Stimulated activated CD4-positive, alpha-beta T cell treated with anti-CD3 and anti-CD28 coated beads, TNF-alpha, amount 100 ng/mL, for 1 hour (primary cell): ENCODE results near the gene KRTAP5-6.

Experiments used
- DNase-seq, 3 donors: peaks; one replicate each; pipeline ENCODE4 v3.0.0-alpha.2; 2020; ENCODE audit warnings: low read depth in 3 of 3, low spot score in 1 of 3

The KRTAP5-6 gene

DNA sequence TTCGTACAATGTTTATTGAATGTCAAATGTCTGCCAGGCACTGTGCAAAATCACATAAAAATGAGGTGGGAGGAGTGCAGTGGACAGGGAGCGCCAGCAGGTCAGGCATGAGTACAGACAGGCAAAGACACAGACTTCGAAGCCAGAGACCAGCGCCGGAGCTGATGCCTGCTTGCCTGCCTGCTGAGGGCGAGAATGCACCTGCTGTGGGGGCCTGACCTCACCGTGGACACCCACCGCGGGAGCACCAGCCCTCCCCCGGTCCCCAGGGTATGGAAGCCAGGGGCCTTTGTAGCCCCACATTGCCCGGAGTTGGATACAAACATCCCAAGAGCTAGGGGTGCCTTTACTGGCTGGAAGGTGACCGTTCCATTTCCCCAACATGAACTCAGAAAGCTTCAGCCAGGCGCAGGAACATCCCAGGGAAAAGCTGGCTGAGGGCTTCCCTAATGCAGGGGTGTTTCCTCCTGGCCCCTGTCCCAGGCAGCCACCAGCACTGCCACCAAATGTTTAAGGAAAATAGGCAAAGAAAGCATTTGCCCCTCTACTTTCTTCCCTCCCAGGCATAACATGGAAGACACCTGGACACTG, 35.5 kb downstream of the KRTAP5-6 start:
- DNase-seq = no peak

DNA sequence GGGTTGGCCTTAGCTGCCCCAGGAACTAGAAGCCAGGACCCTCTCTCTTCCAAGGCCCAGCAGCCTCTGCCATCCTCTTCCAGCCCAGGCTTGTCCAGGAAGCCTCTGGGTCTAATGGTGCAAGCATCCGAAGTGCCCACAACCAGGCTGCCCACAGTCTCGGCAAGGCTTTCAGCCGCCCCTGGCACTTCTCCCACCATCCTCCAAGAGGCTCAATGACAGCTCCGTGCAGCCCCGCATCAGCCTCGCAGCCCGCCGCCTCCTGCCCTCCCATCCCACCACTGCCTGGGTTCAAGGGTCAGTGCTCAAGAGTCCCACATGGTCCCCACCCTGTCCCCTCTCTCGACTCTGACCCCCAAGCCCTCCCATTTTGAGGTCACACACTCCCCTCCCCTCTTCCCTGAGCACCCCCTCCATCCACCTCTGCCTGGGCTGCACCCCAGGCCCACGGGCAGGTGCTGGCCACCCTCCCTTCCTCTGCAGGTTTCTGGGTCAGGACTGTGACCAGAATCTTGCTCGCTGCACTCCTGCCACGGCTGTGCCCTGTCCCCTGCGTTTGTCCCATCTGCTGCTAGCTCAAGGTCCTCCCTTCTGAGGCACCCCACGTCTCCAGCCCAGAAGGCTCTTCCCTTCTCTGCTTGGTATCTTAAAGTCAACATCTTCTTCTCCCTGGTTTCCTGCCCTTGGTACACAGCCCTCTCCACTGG, 36.2 kb downstream of the KRTAP5-6 start:
- DNase-seq = no peak

DNA sequence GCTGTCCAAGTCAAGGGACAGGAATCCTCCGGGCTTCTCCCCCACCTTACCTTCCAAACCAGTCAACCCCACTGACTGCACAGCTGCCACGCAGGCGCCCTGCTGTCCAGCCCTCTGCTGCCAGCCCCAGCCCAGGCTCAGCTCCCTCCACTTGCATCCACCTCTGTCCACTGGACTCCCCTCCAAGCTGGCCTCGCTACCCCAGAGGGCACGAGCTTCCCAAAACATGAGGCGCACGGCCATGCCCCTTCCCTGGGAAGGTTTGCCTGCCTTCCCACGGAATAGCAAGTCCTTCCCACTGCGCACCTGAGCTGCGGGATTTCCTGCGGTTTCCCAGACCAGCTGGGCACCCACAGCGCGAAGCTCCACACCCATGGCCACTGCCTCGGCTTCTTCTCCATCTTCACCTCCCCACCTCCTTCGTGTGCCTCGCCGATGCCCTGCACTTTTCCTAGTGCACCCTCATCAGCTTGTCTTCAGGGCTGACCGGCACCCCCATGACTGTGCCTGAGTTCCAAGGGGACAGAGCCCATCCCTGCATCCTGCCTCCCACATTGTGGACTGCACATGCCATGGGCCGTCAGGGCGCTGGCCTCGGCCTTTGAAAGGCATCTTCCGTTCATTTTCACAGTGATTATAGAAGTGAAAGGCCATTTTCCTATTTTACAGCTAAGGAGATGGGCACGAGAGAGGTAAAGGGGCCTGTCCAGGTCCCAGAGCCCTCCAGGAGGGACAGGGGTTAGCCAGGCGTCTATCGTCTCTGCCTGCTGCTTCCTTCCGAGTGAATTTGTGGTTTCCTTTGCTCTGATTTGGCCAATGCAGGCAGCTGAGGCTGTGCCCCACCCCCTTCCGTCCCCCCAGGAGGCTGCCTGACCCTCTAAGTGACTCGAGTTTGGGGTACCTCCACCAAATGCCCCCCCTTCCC, 37.0 kb downstream of the KRTAP5-6 start:
- no peak for DNase-seq

DNA sequence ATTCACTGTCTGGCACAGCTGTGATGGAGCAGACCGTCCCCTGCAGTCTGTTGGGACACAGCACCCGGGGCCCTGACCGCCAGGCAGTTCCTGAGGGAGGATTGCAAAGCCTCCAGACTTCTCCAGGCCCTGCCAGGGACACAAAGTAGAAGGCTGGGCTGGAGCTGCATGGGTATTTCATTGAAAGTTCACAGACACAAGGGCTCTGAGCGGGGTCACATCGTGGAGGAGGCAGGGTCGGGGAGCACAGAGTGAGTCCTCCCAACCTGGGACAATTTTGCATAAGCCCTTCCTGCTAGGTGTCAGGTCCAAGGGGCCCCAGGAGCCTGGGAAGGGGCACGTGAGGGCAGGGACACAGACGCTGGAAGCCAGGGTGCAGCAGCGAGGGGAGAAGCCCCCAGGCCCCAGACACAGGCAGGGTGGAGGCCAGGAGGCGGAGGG, 37.7 kb downstream of the KRTAP5-6 start:
- DNase-seq = no peak

DNA sequence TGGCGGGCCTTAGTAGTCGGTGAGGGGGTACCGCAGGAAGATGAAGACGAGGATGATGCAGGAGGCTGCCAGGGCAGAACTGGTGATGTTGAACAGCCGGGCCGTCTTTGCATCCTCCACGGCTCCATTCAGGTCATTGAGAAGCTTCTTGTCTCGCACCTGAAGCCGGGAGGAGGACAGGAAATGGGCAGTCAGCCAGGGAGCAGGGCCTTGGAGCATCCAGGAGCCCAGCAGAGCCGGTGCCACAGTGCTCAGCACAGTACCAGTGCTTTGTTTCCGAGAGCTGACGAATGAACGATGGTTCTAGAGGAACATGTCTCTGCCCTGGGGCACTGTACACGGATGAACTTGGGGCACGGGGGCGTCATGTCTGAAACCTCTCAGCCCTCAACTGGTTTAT, 38.3 kb downstream of the KRTAP5-6 start:
- DNase-seq = no peak

DNA sequence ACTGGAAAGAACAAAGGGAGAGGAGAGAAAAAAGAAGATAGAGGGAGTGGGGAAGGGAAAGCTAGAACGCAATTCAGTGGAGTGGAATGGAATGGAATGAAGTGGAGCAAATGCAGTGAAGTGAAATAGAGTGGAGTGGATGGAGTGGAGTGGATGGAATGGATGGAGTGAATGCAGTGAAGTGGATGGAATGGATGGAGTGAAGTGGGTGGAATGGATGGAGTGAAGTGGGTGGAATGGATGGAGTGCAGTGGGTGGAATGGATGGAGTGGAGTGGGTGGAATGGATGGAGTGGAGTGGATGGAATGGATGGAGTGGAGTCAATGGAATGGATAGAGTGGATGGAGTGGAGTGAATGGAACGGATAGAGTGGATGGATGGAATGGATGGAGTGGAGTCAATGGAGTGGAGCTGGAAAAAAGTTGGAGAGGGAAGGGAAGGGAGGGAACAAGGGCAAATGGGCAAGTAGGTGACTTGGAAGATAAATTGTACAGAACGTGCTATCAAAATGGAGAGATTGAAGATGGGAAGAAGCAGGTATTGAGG, 39.5 kb downstream of the KRTAP5-6 start:
- DNase-seq = no peak

DNA sequence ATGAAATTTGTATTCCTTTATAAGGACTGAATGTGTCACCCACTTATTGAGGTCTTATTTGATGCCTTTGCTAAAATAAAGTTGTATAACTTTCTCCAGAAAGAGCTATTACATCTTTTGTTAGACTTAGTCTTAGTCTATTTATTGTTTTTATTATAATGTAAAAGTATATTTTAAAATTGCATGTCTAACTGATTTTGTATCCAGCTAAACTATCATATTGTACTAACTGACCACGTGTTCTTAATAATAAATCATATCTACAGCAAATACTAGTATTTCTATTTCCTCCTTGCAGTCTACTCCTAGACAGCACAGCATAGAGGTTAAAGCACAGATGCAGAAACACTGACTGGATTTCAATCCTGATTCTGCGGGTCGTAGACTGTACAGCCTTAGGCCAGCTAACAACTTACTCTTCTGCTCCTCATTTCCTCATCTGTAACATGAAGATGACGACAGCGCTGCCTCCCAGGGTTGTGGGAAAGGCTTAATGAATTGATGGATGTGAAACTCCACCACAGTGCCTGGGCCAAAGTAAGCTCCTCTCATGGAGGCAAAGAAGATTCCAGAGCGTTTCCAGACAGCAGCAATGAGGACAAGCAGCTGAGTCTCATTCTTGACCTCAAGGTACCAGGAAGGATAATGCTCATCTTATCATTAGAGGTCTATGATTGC, 40.2 kb downstream of the KRTAP5-6 start:
- DNase-seq = no peak

DNA sequence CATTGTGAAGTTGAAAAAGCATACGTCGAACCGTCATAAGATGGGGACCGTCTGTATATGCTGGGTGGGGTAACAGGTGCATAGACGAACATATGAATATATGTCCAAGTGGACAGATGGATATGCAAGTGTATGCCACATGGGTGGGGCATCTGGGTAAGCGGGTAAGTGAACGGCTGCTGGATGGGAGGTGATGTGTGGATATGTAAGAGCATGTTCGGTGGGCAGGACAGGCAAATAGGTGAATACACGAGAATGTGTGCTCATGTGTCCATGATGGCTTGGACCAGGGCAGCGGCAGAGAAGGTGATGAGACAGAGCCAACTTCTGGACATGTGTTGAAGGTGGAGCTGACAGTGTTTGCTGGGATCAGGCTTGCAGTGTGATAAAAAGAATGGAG, 41.4 kb downstream of the KRTAP5-6 start:
- no peak for DNase-seq

DNA sequence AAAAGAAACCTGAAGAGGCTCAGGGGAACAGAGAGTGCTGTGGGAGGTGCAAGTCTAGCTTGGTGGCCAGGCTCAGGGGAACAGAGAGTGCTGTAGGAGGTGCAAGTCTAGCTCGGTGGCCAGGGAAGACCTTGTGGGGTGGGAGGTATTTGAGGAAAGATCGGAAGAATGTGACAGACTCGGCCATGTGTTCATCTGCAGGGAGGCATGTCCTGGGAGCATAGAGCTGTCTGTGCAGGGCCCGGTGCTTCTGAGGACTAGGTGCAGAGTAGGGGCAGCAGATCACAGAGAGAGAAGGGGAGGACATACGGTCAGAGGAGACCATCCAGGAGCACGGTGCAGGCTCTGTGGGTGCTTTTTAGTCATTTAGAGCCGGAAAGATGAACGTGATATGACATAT, 42.6 kb downstream of the KRTAP5-6 start:
- DNase-seq = no peak

DNA sequence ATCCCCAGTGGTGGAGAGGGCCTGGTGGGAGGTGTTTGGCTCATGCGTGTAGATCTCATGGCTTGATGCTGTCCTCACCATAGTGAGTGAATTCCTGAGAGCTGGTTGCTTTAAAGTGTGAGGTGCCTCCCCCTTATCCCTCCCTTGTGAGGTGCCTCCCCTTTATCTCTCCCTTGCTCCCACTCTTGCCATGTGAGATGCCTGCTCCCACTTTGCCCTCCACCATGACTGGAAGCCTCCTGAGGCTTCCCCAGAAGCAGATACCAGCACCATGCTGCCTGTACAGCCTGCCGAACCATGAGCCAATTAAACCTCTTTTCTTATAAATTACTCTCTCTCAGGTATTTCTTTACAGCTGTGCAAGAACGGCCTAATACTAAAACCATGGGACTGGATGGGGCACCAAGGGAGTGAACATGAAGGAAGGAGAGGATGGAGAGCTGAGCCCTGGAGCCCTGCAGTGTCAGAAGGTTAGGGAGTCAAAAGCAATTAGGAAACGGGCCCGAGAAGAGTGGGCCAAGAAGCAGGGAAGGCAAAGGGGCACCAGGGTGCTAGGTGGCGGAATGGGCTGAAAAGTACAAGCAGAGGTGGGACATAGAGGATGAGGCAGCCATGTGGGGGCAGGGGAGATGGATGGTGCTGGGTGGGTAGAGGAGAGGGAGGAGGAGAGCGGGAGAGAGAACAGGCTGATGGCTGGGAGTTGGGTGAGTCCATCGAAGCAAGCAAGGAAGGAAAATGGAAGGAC, 44.0 kb downstream of the KRTAP5-6 start:
- no peak for DNase-seq

DNA sequence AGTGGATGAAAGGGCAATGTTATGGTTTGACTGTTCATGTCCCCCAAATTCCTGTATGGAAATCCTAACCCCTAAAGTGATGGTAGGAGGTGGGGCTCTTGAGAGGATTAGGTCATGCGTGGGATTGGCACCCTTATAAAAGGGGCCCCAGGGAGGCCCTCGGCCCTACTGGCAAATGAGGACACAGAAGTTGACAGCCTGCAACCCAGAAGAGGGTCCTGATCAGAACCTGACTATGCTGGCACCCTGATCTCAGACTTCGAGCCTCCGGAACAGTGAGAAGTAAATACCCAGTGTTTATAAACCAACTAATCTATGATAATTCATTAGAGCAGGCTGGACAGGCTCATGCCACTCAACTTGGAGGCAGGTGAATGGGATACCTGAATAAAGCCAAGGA, 44.7 kb downstream of the KRTAP5-6 start:
- no peak for DNase-seq

DNA sequence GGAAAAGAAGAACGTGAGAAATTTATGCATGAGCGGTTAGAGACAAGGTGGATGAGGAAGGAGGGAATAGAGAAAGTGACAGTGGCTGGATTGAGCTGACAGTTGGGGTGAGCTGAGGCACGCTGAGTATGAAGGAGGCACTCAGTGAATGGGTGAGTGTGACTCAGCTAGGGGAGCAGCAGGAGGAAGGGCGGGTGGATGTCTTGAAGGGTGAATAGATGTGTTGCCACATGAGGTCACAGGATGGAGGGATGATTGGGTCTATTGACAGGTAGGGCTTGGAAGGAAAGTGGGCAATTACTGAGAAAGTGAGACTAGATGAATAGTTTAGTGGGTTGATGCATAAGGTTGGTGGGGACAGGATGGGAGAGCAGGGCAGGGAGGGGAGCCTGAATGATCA, 45.4 kb downstream of the KRTAP5-6 start:
- DNase-seq = no peak

DNA sequence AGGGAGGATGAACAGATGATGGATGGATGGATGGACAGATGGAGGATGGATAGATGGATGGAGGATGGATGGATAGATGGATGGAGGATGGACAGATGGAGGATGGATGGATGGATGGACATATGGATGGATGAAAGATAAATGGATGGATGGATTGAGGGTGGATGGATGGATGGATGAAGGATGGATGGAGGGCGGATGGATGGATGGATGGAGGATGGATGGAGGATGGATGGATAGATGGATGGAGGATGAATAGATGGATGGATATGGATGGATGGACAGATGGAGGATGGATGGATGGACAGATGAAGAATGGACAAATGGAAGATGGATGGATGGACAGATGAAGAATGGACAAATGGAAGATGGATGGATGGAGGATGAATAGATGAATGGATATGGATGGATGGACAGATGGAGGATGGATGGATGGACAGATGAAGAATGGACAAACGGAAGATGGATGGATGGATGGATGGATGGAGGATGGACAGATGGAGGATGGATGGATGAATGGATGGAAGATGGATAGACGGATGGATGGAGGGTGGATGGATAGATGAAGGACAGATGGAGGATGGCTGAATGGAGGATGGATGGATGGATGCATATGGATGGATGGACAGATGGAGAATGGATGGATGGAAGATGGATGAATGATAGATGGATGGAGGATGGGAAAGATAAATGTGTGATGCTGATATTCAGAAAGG, 46.0 kb downstream of the KRTAP5-6 start:
- DNase-seq = no peak

DNA sequence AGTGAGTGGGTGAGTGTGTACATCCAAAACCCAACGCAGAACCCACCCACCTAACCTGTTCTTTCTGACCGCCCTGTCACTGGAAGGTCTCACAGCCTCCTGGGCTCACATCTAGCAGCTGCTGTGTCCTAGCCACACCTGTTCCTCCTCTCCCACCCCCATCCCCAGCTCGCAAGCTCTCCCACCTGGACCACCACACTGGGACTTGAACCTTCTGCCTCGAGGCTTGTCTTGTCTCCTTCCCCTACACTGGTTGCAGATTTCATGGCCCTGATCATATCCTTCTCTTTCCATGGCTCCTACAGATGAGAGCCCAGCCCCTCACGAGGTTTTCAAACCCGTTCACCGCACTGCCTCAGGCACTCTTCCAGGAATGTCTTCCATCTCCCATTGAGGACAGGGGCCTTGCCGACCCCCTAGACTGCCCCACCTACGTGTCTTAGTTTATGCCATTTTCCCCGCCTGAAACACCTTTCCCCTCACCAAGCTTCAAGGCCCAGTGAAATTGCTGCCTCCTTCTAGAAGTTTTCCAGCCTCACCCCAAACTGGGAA, 46.7 kb downstream of the KRTAP5-6 start:
- no peak for DNase-seq

DNA sequence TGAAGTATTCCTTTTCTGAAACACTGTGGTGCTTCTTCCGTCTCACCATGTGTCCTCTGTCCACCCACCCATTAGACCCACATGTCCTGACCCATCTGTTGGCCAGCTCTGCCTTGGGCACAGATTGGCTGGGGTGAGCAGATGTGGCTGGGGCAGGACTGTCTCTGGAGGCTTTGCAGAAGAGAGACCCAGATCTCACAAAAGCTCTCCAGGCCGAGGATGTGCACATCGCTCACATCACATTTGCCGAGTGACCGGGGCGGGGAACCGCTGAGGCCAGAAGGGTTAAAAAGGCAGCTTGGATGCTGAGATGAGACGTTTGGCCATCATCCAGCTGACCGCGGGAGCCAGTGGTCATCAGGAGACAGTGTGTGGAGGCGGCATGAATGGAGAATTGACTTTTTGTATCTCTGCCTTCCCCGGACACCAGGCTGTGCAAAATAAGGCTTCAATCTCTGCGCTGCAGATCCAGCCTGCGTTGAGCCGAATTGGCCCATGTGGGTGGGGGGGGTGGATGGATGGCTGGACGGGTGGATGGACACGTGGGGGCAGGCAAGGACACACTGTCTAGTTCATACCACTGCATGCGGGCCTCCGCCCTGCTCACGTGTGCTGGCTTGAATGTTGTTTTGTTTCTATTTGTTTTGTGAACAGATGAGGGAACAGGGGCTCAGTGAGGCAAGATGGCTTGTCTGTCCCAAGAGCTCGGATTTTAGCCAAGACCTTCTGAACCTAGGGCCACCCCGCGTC, 47.3 kb downstream of the KRTAP5-6 start:
- no peak for DNase-seq

DNA sequence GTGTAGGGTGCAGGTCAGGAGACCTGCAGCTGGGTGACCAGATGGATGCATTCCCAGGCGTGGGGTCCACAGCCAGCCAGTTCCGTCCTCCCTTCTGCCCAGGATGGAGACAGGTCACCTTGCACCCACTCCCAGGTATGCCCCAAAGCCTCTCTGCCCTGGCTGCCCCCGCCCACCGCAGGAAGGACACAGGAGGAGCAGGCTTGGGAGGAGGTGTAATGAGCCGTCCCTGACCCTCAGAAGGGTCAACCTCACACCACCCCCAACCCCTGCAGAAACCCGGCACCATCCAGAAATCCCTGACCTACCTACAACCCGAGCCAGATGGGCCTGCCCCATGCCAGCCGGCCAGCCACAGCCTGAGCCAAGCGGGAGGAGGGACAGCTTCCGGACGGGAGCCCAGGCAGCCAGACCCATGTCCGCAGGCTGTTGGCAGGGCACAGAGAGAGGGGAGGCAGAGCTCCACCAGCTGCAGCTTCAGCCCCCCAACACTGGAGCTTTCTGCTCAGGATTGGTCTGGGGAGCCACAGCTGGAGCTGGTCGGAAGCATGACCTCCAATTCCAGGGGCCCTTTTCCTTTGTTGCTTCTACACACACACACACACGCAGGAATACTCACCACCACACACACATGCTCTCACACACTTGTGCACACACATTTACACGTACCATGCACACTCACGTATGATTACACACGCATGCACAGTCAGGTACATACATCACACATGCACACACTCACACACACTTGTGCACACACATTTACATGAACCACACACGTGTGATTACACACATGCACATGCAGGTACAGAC, 48.1 kb downstream of the KRTAP5-6 start:
- DNase-seq = no peak

DNA sequence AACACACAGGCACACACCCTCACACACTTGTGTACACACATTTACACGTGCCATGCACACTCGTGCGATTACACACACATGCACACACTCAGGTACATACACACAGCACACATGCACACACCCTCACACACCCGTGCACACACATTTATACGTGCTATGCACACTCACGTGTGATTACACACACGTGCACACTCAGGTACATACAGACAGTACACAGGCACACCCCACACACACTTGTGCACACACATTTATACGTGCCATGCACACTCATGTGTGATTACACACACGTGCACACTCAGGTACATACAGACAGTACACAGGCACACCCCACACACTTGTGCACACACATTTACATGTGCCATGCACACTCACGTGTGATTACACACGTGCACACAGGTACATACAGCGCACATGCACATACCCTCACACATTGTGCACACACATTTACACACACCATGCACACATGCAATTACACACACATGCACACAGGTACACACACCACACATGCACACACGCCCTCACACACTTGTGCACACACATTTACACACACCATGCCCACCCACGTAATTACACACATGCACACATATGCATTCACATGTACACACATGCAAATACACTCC, 48.8 kb downstream of the KRTAP5-6 start:
- DNase-seq = no peak

DNA sequence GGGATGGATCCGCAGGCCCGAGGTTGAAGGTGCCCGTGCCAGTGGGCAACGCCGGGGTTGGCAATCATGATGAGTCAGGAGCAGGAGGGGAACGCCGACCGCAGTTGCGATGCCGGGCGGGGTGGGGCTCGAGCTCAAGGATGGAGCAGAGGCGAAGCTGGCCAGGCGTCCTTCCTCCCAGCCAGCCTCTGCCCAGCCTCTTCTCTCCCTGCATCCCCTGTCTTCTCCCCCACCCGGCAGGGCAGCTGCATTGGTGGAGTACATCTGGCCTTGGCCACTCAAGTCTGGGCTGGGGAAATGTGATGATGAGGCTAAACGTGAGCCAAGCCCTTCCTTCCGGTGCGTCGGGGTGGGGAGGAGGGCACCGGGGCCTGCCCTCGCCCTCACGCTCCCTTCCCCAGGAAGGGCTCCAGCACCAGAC, 49.5 kb downstream of the KRTAP5-6 start:
- DNase-seq = no peak
